ENCODE data around the gene INPP5K. TPM values are rescaled to one million over a fixed set of nuclear protein-coding genes. Genes with fewer than 3 reads are reported as not detected.
A peak's percentile ranks its signal among the peaks of the same experiment; 100 is the strongest.

Gene INPP5K
- total RNA-seq, 1 experiment from 2014 or later = 26.2 TPM

GRCh38 chr17:1519678-1520077 lies 3.3 kb upstream of the INPP5K start:
- Histone ChIP-seq H3K9me3 (ENCODE audit: low read depth, low read length, poor library complexity, severe bottlenecking) (no peaks in the 10 kb centered on the region), H3K27ac (ENCODE audit: low read depth, low read length, poor library complexity, severe bottlenecking) (no peak overlapping the region), H3K27me3 (replicated peaks; ENCODE audit: insufficient read depth, low read depth, low read length, poor library complexity) (no peaks in the 10 kb centered on the region), H3K4me3 (ENCODE audit: low read depth, low read length, poor library complexity, severe bottlenecking) (no peak overlapping the region), H3K4me1 (ENCODE audit: insufficient read depth, low read length, poor library complexity, severe bottlenecking) (peaks cover 12% of the 10 kb centered on the region), H3K36me3 (ENCODE audit: insufficient read depth, low read length, poor library complexity, severe bottlenecking) (peaks cover 8% of the 10 kb centered on the region)
- BruUV-seq (replicated peaks) = no TSS peak
- intact Hi-C loops (cut with micrococcal nuclease; ENCODE audit: unreplicated experiment) = loop anchor here (5.0 kb wide), 3 partner anchors 152 to 262 kb away; partner anchors contain the start of gene BHLHA9
- DNase-seq (ENCODE audit: low spot score) = no peak
- ChIA-PET POLR2A (ENCODE audit: low non-redundant PET) (no interaction called here), CTCF (no interaction called here)
- TF ChIP-seq CTCF (conservative IDR thresholded peaks at IDR 0.05; ENCODE audit: low read depth, low read length) (no peak), EZH2 (IDR thresholded peaks at IDR 0.05; ENCODE audit: borderline replicate concordance, low read depth, low read length, poor library complexity, severe bottlenecking) (no peak)

- peaks cover 12% of the 10 kb centered on the region for H3K4me1 ChIP-seq (ENCODE audit: insufficient read depth, low read length, poor library complexity, severe bottlenecking)
- no peak overlapping the region for H3K27ac ChIP-seq (ENCODE audit: low read depth, low read length, poor library complexity, severe bottlenecking)
- no peaks in the 10 kb centered on the region for H3K27me3 ChIP-seq (replicated peaks; ENCODE audit: insufficient read depth, low read depth, low read length, poor library complexity)
- intact Hi-C loops (cut with micrococcal nuclease; ENCODE audit: unreplicated experiment) = loop anchor here (5.0 kb wide), 3 partner anchors 151 to 261 kb away; partner anchors contain the start of gene BHLHA9
- H3K9me3 ChIP-seq (ENCODE audit: low read depth, low read length, poor library complexity, severe bottlenecking) = no peaks in the 10 kb centered on the region
- DNase-seq (ENCODE audit: low spot score) = no peak
- CTCF ChIA-PET = no interaction called here
- H3K4me3 ChIP-seq (ENCODE audit: low read depth, low read length, poor library complexity, severe bottlenecking) = no peak overlapping the region
- peaks cover 8% of the 10 kb centered on the region for H3K36me3 ChIP-seq (ENCODE audit: insufficient read depth, low read length, poor library complexity, severe bottlenecking)
- POLR2A ChIA-PET (ENCODE audit: low non-redundant PET) = no interaction called here
- TF ChIP-seq EZH2 (IDR thresholded peaks at IDR 0.05; ENCODE audit: borderline replicate concordance, low read depth, low read length, poor library complexity, severe bottlenecking) (no peak), CTCF (conservative IDR thresholded peaks at IDR 0.05; ENCODE audit: low read depth, low read length) (no peak)
- BruUV-seq (replicated peaks) = no TSS peak
Observed at GRCh38 chr17:1518410-1518809, 2.0 kb upstream of the INPP5K start.

GRCh38 chr17:1515640-1516387 lies 598 bp downstream of the INPP5K start:
- no peaks in the 10 kb centered on the region for H3K27me3 ChIP-seq (replicated peaks; ENCODE audit: insufficient read depth, low read depth, low read length, poor library complexity)
- ChIA-PET POLR2A (ENCODE audit: low non-redundant PET) (interaction anchor here (0.7 to 0.9 kb wide), 2 partner anchors 39 to 65 kb away, joined by 3 to 13 read pairs; no protein-coding TSS in a partner anchor), CTCF (interaction anchor here (0.6 to 1.9 kb wide), 8 partner anchors 31 to 787 kb away, joined by 3 to 25 read pairs (median 4); partner anchors contain the start of genes CRK and SMG6)
- TF ChIP-seq CTCF (conservative IDR thresholded peaks at IDR 0.05; ENCODE audit: low read depth, low read length) = peak; percentile 61
- no peak for TF ChIP-seq EZH2 (IDR thresholded peaks at IDR 0.05; ENCODE audit: borderline replicate concordance, low read depth, low read length, poor library complexity, severe bottlenecking)
- no peaks in the 10 kb centered on the region for H3K9me3 ChIP-seq (ENCODE audit: low read depth, low read length, poor library complexity, severe bottlenecking)
- TSS peak; percentile 58 for BruUV-seq (replicated peaks)
- DNase-seq (ENCODE audit: low spot score) = peak; percentile 85
- intact Hi-C loops (cut with micrococcal nuclease; ENCODE audit: unreplicated experiment) = loop anchor here (5.0 kb wide), 3 partner anchors 149 to 259 kb away; partner anchors contain the start of gene BHLHA9
- H3K36me3 ChIP-seq (ENCODE audit: insufficient read depth, low read length, poor library complexity, severe bottlenecking) = peaks cover 4% of the 10 kb centered on the region
- H3K4me1 ChIP-seq (ENCODE audit: insufficient read depth, low read length, poor library complexity, severe bottlenecking) = peaks cover 32% of the 10 kb centered on the region
- H3K4me3 ChIP-seq (ENCODE audit: low read depth, low read length, poor library complexity, severe bottlenecking) = peak overlapping the region; percentile 91
- H3K27ac ChIP-seq (ENCODE audit: low read depth, low read length, poor library complexity, severe bottlenecking) = peak overlapping the region; percentile 66

Data from A673 (cell line).